ENCODE results near the gene KCNJ2.

- TF ChIP-seq CTCF (IDR thresholded peaks at IDR 0.05) (no peak), POLR2A (IDR thresholded peaks at IDR 0.05) (no peak)
Observed at GRCh38 chr17:70181376-70181775, 12.0 kb downstream of the KCNJ2 start.
